Upper lobe of right lung (tissue), 1 donor: ENCODE measurements around the gene LEFTY2. TPM values are rescaled to one million over a fixed set of nuclear protein-coding genes. Genes with fewer than 3 reads are reported as not detected.

Experiments
- ATAC-seq: fragments of 200-7000 bp; cut with Tn5 transposase; one replicate; pipeline ENCODE4 v1.9.1; 2020; ENCODE audit warnings: mild to moderate bottlenecking, moderate library complexity
- DNase-seq: peaks from one replicate; pipeline ENCODE4 v3.0.0-alpha.2; 2020
- H3K27ac ChIP-seq: fragments of 200-600 bp; one replicate; pipeline ENCODE4 v1.8.0; 2022
- H3K27me3 ChIP-seq: fragments of 200-600 bp; one replicate; pipeline ENCODE4 v1.8.0; 2022; ENCODE audit warnings: mild to moderate bottlenecking
- H3K36me3 ChIP-seq: fragments of 200-600 bp; one replicate; pipeline ENCODE4 v1.8.0; 2022
- H3K4me1 ChIP-seq: fragments of 200-600 bp; one replicate; pipeline ENCODE4 v1.8.0; 2022
- H3K4me3 ChIP-seq: fragments of 200-600 bp; one replicate; pipeline ENCODE4 v1.8.0; 2022; ENCODE audit warnings: mild to moderate bottlenecking
- H3K9me3 ChIP-seq: fragments of 200-600 bp; one replicate; pipeline ENCODE4 v1.8.0; 2022
- CTCF ChIP-seq: fragments of 200-600 bp; IDR thresholded peaks from one replicate; pipeline ENCODE4 v1.8.0; 2022; ENCODE audit warnings: antibody characterized with exemption
- intact Hi-C: fragments of 100-400 bp; cut with DNase I; formaldehyde crosslinking; loops from one replicate; pipeline ENCODE4 v1.11.0; 2022
- total RNA-seq: library from RNA; stranded (reverse); fragmentation: NEBNext Ultra II Directional; extraction: Animal tissue kit (Norgen Biotek cat#: 25700); gene quantifications from one replicate; pipeline ENCODE4 v1.2.1, GENCODE V29; 2021
- donor health status: DM: no; HTN: yes; CAD: no; lungs with severe emphysema.

Gene LEFTY2
- total RNA-seq, 1 donor from 2014 or later, result 2.2 TPM

GRCh38 chr1:225965231-225965630, 24.2 kb upstream of the LEFTY2 start:
- no peak overlapping the region for H3K4me3 ChIP-seq
- no peaks in the 10 kb centered on the region for H3K36me3 ChIP-seq
- H3K27ac ChIP-seq, result no peak overlapping the region
- no peaks in the 10 kb centered on the region for H3K4me1 ChIP-seq
- ATAC-seq (no peak), DNase-seq (no peak)
- no peak for TF ChIP-seq CTCF
- intact Hi-C loops, result no loop called here
- H3K27me3 ChIP-seq, result no peaks in the 10 kb centered on the region
- H3K9me3 ChIP-seq, result no peaks in the 10 kb centered on the region

- no peak for DNase-seq
- no peak for ATAC-seq
- Histone ChIP-seq H3K4me3 (no peak overlapping the region), H3K4me1 (no peaks in the 10 kb centered on the region), H3K27me3 (no peaks in the 10 kb centered on the region), H3K36me3 (no peaks in the 10 kb centered on the region), H3K9me3 (no peaks in the 10 kb centered on the region), H3K27ac (no peak overlapping the region)
- no peak for TF ChIP-seq CTCF
- intact Hi-C loops, result no loop called here
Observed at GRCh38 chr1:225963735-225964530, 22.9 kb upstream of the LEFTY2 start.

- H3K4me1 ChIP-seq, result no peaks in the 10 kb centered on the region
- TF ChIP-seq CTCF, result peak; percentile 67
- no peak overlapping the region for H3K27ac ChIP-seq
- ATAC-seq, result peak; percentile 83
- no peaks in the 10 kb centered on the region for H3K27me3 ChIP-seq
- peak; percentile 73 for DNase-seq
- no peaks in the 10 kb centered on the region for H3K36me3 ChIP-seq
- intact Hi-C loops, result no loop called here
- no peak overlapping the region for H3K4me3 ChIP-seq
- H3K9me3 ChIP-seq, result no peaks in the 10 kb centered on the region
Observed at GRCh38 chr1:225962440-225962975, 21.5 kb upstream of the LEFTY2 start.

- no peak for TF ChIP-seq CTCF
- Histone ChIP-seq H3K27me3 (no peaks in the 10 kb centered on the region), H3K36me3 (no peaks in the 10 kb centered on the region), H3K4me3 (no peak overlapping the region), H3K27ac (no peak overlapping the region), H3K9me3 (no peaks in the 10 kb centered on the region), H3K4me1 (no peaks in the 10 kb centered on the region)
- DNase-seq (no peak), ATAC-seq (no peak)
- intact Hi-C loops, result no loop called here
Observed at GRCh38 chr1:225961659-225962439, 20.8 kb upstream of the LEFTY2 start.

DNA sequence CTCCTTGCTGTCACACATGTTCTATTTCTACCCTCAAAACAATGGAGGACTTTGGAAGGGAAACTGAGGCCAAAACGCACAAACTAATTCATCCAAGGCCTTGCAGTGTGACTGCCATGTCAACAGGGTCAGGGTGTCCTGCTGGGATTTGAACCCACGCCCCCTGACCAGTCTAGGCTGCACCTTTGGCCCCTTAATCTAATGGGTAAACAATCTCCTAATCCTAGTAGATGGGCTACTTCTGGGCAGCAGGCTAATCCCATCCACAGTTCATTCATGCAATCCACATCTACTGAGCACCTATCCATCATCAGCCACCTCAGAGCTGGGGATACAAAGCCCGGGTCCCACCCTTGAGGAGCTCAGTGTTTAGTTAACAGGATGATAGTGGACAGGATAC, 17.0 kb upstream of the LEFTY2 start:
- intact Hi-C loops, result no loop called here

More for the DNA sequence above, 17.0 kb upstream of the LEFTY2 start:
- no peak for TF ChIP-seq CTCF
- Histone ChIP-seq H3K4me1 (no peaks in the 10 kb centered on the region), H3K27me3 (no peaks in the 10 kb centered on the region), H3K4me3 (no peak overlapping the region), H3K36me3 (no peaks in the 10 kb centered on the region), H3K27ac (no peak overlapping the region), H3K9me3 (no peaks in the 10 kb centered on the region)
- DNase-seq (no peak), ATAC-seq (no peak)
